NCI-H1436 (cell line): Measurements from ENCODE around the gene RNF20.
"Not testable (repeated sequence)": the region's sequence is repeated elsewhere in the genome, so short reads cannot be mapped to it uniquely, and the experiment has no call there.

ENCODE experiments used
- DNase-seq: peaks from one replicate; lab custom pipeline; 2025; lab: John Stamatoyannopoulos, UW

The RNF20 gene

DNA sequence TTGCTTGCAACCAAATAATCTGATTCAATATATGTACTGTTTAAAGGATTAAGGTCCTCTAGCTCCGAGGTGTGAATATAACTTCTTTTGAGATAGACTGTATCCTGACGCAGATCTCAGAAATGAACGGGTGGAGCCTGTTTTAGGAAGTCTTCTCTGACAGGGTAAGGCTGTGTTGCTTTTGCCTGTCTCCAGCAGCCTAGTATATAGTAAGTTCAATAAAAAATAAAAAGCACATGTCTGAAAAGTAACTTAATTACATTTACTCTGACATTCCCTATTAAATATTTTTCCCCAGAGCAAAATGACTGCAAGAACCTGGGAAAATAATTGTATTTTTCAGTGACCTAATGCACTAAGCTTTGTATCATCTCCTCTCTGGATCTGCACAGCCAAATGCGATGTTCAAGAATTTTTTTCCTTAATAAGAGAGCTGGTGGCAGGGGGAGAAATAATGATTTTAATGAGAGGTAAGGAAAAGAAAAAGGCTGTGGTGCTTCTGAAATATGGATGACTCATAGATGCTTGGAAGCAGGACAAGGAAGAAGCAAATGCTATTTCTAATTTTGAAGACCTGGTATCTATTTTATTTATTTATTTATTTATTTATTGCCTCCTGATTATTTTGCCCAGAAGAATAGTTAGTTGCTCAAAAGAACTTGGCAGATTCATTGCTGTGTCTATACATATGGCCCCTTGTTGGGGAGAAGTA, 53.8 kb downstream of the RNF20 start:
- no peak for DNase-seq

DNA sequence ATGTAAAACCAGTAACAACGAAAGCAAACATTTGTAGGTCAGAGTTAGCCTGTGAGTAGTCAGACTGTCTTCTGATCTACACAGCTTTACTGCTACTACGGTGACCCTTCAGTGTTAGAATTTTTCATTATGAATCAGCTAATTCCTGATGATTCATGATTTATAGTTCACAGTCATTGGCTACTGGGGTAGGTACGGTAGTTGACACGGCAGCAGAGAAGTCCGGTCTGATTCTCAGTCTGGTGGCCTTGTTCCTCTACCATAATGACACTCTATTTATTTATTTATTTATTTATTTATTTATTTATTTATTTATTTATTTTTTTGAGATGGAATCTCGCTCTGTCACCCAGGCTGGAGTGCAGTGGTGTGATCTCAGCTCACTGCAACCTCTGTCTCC, 56.4 kb downstream of the RNF20 start:
- not testable (repeated sequence) for DNase-seq

DNA sequence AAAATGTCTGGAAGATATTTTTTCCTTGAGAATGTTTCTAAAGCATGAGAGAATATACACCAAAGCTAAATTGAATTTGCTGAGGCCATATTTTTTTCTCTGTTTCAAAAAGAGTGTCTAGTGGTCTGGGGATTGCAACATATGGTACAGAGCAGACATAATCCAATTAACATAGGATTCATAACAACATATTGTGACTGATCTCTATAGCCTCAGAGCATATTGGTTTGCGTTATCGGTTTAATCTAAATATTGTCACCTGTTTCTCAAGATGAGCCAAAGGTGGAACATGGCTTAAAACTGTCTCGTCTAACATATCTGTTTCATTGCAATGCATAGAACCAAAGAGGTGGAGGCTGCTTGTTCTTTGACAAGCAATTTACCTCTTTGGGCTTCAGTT, 57.2 kb downstream of the RNF20 start:
- DNase-seq: no peak

DNA sequence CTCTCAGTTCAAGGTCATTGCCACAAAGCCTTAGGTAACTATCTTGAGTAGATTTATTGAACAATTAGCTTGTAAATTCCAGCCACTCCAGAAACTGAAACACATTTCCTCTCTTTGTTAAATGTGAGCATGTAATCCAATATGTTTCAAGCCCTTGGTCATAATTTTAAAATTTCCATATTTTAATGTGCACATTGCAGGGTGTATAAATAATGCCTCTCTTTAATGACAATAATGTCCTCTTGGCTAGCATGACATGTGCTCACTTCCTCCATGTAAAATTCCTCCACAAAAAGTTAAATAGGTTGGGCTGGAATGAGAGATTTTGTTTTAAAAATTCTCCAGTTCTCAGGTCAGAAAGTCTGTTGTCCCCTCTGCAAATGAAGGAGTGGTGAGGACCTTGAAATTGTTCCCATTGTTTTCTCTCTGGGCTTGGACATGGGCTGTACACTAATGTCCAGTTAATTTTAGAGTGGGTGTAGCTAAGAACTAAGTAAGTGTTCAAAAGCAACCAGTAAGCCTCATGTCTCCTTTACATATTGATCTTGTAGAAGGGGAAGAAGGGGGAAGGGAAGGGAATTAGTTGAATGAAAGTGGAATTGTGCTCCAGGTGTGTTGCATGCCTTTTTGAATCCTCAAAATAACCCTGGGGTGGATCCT, 58.3 kb downstream of the RNF20 start:
- DNase-seq: no peak

DNA sequence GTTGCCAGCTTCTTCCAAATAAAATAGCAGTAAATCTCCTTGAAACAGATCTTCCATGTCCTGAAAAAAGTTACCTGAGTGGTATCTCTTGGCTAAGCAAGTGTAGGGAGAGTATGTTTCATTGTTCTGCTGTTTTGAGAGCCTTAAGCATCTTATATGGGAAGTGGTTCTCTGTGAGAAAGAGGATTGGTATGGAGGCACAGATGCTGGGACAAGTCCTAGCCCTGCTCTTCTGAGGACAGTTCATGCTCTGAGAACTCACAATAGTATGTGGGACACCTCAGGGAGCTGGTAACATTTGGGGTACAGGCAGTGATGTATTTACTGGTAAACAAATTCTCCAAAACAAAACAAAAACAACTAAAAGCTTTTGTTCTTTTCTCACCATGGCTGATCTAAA, 59.1 kb downstream of the RNF20 start:
- no peak for DNase-seq

DNA sequence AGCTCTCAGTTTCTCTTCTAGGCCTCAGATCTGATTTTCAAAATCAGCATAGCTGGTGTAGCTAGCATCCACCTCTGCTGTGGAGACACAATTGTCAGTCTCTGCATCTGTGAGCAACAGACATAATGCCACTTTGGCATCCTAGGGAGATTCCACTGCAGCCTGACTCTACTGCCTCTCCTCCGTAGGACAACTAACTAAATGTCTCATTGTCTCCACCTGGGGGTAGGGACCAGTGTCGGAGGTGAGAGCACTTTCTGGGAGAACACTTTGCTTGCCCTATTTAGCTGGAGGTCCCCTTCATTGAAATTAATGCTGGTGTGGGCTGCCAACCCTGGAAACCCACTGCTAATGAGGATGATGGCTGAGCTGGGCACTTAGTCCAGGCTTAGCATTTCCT, 59.7 kb downstream of the RNF20 start:
- DNase-seq: no peak

DNA sequence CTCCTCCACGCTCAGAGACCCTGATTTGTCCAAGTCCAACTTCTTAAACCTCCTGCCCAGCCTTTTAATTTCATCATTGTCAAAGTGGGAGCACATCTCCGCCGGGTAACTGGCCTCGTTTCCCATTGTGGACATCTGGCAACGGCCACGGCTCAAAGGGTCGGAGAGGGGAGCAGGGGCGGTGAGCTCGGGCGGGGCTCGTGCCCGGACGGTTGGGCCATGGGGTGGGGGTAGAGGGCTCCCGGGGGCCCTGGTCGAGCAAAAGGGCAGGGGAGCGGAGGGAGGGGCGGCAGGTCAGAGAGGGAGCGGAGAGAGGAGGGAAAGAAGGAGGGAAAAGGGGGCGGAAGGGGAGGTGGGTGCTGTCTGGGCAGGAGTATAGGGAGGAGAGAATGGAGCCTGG, 61.1 kb downstream of the RNF20 start, which contains the start of gene PPP3R2:
PPP3R2 (minus strand) TSS at position 174 of the 400 bp plus-strand sequence; CDS start at position 126, 48 bp downstream.
- DNase-seq: no peak

DNA sequence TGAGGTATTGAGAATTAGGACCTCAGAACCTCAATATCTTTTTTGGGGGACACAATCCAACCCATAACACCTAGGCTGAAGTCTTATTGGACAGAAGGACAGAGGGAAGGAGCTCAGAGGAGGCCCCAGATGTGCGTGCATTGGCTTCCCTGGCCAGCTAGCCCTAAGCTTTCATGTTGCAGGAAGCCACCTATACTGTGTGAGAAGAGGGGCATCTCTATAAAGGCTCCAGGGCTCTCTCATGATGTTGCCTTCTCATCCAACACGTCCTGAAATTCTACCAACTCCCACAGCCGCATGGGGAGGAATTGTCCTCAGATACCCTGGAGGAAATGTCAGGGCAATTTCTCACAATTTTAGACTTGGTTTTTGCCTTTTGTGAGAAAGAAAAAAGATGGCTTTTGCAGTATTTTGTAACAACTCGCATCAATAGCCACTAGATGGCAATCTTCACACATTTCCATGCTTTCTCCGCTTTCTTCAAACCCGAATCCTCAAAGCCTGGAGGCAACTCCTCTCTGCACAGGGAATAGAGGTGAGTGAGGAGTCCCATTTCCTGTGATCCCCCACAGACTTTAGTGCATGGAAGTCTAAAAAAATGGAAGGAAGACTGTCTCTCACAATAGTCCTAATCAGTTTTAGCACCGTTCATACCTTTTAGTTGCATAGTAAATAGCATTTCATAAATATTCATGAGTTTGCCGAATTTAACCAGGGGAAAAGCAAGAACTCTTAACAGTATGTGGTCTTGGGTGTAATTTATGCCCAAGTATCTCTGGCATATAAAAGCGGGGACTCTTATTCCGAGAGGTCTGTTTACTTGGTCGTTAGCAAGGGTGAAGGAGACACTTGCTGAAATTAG, 68.5 kb downstream of the RNF20 start:
- DNase-seq: peak; percentile 56

DNA sequence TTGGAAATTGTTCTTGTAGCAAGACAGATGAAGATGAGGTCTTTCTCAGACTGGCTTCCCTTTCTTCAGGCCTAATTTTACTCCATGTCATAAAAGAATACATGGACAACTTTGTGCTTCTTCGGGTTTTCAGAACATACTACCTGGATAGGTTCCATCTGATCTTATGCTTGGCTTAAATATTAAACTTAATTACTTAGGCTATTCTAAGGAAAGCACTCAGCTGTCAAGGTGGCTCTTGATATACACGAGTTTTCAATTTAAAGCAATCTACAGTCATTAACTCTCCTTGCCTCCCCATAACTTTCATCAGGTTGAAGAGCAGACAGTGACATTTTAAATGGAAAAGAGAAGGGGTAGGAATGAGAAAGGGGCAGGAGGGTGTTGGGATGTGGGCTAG, 70.6 kb downstream of the RNF20 start:
- DNase-seq: no peak

DNA sequence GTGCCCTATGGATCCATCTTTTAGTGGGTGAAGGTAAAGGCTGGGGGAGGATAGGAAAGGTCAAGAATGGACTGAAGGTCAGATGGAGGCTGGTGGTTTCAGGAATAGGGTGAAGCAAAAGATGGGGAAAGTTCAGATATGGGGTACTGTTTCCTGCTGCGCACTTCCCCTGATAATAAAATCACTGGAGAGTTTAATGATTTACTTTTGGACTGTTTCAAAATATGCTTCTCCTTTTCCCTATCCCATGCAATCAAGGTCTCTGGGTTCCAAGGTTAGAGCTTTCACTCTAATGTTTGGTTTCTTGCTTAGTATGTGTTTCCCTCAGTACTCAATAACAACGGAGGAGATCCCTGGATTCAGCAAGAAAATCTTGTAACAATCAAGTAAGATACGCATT, 71.9 kb downstream of the RNF20 start:
- no peak for DNase-seq
